ENCODE measurements around the gene SUGP2.

The SUGP2 gene

DNA sequence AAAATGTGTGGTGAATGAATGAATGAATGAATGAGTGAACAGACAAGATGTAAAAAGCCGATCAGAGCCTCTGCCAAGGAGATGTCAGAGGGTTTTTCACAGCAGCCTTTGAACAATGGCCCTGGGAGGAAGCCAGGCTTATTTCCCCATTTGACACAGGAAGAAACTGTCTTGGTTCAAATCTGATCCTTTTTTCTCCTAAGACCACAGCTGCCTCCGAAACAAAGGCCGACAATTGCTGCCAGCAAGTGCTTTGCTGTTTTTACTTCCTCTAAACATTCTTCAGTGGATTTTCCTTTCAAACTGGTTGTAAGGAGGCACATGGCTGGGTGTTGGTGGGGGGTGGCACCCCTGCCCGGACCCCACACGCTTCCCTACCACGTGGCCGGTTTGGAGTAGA is 48.1 kb downstream of the SUGP2 start:
- in situ Hi-C loops (cut with MboI; ENCODE audit: low sequenced_read_pairs), result loop anchor here (10.0 kb wide), 1 partner anchor 530 kb away; no protein-coding TSS in a partner anchor
- no peak for DNase-seq (ENCODE audit: low spot score in 2 of 2)
- Histone ChIP-seq H3K36me3 (replicated peaks) (no peaks in the 10 kb centered on the region), H3K27me3 (ENCODE audit: low read depth) (peaks cover 21% of the 10 kb centered on the region; the same call in 1 of the 2 replicates), H3K4me1 (no peaks in the 10 kb centered on the region; the same call in 1 of the 2 replicates), H3K9me3 (no peaks in the 10 kb centered on the region), H3K4me3 (no peak overlapping the region)

DNA sequence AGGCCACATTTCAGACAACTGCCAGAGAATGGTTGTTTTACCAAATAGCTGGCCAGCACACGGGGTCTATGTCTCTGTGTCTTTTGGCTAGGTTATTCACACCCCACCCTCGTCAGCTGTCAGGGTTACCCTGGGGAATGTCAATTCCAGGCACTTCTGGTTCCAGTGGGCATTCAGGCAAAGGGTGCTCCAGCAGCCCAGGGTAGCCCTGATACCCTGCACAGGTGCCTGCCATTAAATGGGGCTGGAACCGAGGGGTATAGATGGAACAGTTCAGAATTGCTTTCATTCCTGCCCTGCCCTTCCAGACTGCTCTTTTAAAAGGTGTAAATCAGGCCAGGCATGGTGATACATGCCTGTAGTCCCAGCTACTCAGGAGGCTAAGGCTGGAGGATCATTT is 49.1 kb downstream of the SUGP2 start:
- H3K36me3 ChIP-seq (replicated peaks), result no peaks in the 10 kb centered on the region
- H3K4me1 ChIP-seq, result no peaks in the 10 kb centered on the region; the same call in 1 of the 2 replicates
- no peak for DNase-seq (ENCODE audit: low spot score in 2 of 2)
- H3K9me3 ChIP-seq, result no peaks in the 10 kb centered on the region
- H3K4me3 ChIP-seq, result no peak overlapping the region
- in situ Hi-C loops (cut with MboI; ENCODE audit: low sequenced_read_pairs), result loop anchor here (10.0 kb wide), 1 partner anchor 529 kb away; no protein-coding TSS in a partner anchor
- H3K27me3 ChIP-seq (ENCODE audit: low read depth), result peaks cover 21% of the 10 kb centered on the region; the same call in 1 of the 2 replicates

DNA sequence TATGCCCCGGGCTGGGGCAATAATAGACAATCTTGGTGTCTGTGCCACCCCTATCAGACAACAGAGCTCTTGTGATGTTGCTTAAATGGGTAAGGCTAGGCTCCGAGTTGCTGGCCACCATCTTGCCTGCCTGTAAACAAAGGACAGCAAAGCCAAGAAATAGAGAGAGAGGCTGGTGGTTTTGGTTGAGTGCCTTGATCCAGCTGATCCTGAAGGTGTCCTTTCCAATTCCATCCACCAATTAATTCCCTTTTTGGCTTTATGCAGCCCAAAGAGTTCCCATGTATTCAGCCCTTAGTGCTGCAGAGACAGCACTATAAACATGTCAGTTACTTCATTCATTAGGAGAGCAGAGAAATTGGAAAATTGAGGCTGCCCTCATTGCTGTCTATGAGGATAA is 50.6 kb downstream of the SUGP2 start:
- in situ Hi-C loops (cut with MboI; ENCODE audit: low sequenced_read_pairs), result loop anchor here (10.0 kb wide), 1 partner anchor 528 kb away; no protein-coding TSS in a partner anchor
- H3K4me1 ChIP-seq, result no peaks in the 10 kb centered on the region; the same call in 1 of the 2 replicates
- H3K4me3 ChIP-seq, result no peak overlapping the region
- H3K9me3 ChIP-seq, result no peaks in the 10 kb centered on the region
- peaks cover 21% of the 10 kb centered on the region; the same call in 1 of the 2 replicates for H3K27me3 ChIP-seq (ENCODE audit: low read depth)
- no peaks in the 10 kb centered on the region for H3K36me3 ChIP-seq (replicated peaks)
- DNase-seq (ENCODE audit: low spot score in 2 of 2), result no peak

DNA sequence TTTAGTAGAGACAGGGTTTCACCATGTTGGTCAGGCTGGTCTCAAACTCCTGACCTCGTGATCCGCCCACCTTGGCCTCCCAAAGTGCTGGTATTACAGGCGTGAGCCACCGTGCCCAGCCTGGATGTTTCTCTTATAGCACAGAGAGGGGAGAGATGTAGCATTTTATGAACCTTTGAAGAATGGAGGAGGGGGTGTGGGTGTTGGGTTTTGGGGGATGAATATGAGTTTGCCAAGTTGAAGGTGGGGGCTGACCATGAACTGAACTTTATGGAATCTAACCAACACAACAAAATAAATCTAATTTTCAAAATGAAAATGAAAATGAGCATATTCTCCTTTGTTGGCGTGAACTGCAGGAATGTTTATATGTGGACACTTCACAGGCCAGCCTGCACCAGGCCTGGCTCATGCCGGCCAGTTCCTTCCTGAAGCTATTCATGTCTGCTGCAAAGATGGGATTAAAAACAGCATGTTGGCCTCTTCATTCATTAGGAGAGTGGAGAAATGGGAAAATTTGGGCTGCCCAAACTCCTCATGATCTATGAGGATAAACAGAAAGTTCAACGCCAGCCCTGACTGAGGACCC is 52.8 kb downstream of the SUGP2 start:
- Histone ChIP-seq H3K4me3 (no peak overlapping the region), H3K27me3 (ENCODE audit: low read depth) (peaks cover 21% of the 10 kb centered on the region; the same call in 1 of the 2 replicates), H3K9me3 (no peaks in the 10 kb centered on the region), H3K36me3 (replicated peaks) (no peaks in the 10 kb centered on the region), H3K4me1 (peaks cover 8% of the 10 kb centered on the region)
- in situ Hi-C loops (cut with MboI; ENCODE audit: low sequenced_read_pairs), result loop anchor here (10.0 kb wide), 1 partner anchor 526 kb away; no protein-coding TSS in a partner anchor
- DNase-seq (ENCODE audit: low spot score in 2 of 2), result no peak

DNA sequence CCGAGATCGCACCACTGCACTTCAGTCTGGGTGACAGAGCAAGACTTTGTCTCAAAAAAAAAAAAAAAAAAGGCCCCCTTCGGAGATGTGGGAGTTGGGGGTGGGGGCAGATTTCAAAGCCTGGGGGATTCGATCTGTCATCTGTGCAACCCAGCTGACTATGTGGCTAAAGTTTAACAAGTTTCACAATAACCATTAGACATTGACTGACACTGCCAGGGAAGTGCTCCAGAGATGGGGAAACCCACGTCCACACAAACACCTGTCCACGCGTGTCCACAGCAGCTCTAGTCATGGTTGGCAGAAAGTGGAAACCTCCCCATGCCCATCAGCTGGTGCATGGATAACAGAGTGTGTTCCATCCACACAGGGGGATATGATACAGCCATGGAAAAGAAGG is 54.7 kb downstream of the SUGP2 start:
- Histone ChIP-seq H3K9me3 (no peaks in the 10 kb centered on the region), H3K4me3 (no peak overlapping the region), H3K4me1 (peaks cover 8% of the 10 kb centered on the region), H3K36me3 (replicated peaks) (no peaks in the 10 kb centered on the region), H3K27me3 (ENCODE audit: low read depth) (peaks cover 7% of the 10 kb centered on the region; the same call in 1 of the 2 replicates)
- no peak for DNase-seq (ENCODE audit: low spot score in 2 of 2)
- in situ Hi-C loops (cut with MboI; ENCODE audit: low sequenced_read_pairs), result no loop called here

DNA sequence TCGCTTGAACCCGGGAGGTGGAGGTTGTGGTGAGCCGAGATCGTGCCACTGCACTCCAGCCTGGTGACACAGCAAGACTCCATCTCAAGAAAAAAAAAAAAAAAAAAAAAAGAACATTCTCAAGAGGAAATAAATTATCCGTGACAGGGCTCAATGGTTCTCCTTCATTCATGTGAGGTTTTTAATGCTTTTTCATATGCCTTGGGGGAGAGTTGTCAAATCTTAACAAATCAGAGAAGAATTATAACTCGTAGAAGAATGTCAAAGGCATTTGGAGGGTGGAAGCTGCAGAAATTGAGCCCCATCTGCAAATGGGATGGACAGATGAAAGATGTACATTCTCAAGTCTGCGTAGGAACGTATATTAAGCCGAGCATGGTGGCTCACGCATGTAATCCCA is 57.4 kb downstream of the SUGP2 start:
- Histone ChIP-seq H3K27me3 (ENCODE audit: low read depth) (no peaks in the 10 kb centered on the region), H3K36me3 (replicated peaks) (no peaks in the 10 kb centered on the region), H3K9me3 (no peaks in the 10 kb centered on the region), H3K4me1 (peaks cover 14% of the 10 kb centered on the region), H3K4me3 (no peak overlapping the region)
- DNase-seq (ENCODE audit: low spot score in 2 of 2), result peak; percentile 44 to 72
- in situ Hi-C loops (cut with MboI; ENCODE audit: low sequenced_read_pairs), result no loop called here

DNA sequence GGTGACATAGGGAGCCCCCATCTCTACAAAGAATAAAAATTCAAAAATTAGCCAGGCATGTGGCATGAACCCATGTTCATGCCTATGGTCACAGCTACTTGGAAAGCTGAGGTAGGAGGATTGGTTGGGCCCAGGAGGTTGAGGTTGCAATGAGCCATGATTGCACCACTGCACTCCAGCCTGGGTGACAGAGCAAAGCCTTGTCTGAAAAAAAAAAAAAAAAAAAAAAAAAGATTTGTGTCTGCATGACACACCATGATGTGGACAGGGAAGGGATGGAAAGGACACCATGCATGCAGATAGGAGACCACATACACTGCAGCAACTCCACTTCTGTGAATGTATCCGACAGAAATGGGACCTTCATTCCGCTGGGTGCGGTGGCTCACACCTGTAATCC is 58.3 kb downstream of the SUGP2 start:
- Histone ChIP-seq H3K9me3 (no peaks in the 10 kb centered on the region), H3K27me3 (ENCODE audit: low read depth) (no peaks in the 10 kb centered on the region), H3K4me3 (no peak overlapping the region), H3K36me3 (replicated peaks) (no peaks in the 10 kb centered on the region), H3K4me1 (peaks cover 14% of the 10 kb centered on the region)
- in situ Hi-C loops (cut with MboI; ENCODE audit: low sequenced_read_pairs), result no loop called here
- DNase-seq (ENCODE audit: low spot score in 2 of 2), result no peak

DNA sequence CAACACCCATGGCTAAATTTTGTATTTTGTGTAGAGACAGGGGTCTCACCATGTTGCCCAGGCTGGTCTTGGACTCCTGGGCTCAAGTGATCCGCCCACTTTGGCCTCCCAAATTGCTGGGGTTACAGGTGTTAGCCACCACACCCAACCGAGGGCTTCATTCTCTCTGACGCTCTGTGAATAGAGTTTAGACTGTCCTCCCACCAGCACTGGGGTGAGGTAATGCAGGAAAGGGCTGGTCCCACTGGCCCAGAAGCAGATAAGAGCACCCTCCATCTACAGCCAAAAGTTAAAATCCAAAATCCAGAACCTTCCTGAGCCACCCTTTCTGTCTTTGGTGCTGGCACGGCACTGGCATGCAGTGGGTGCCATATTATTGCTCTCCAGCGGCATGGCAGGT is 60.5 kb downstream of the SUGP2 start:
- H3K4me3 ChIP-seq, result no peak overlapping the region
- H3K9me3 ChIP-seq, result no peaks in the 10 kb centered on the region
- H3K36me3 ChIP-seq (replicated peaks), result no peaks in the 10 kb centered on the region
- no peak for DNase-seq (ENCODE audit: low spot score in 2 of 2)
- H3K4me1 ChIP-seq, result peaks cover 17% of the 10 kb centered on the region
- no peaks in the 10 kb centered on the region for H3K27me3 ChIP-seq (ENCODE audit: low read depth)
- in situ Hi-C loops (cut with MboI; ENCODE audit: low sequenced_read_pairs), result no loop called here

DNA sequence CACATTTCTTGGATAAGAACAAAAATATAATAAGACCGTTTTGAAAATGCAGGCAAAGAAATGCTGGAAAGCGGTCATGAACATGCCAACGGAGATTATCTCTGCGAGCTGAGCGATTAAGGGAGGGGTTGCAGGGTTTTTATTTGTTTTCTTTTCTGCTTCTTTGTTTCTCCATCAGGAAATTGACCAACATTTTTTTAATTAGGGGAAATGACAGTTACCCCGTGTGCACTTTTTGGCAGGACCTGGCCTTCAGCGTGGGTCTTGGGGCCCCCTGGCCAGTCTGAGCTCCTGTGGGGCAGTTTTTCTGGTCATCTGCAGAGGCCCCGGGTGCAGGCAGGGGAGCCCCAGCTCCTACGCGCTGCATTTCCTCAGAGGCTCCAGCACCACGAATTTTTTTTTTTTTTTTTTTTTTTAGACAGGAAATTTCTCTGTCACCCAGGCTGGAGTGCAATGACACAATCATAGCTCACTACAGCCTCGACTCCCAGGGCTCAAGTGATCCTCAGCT is 61.0 kb downstream of the SUGP2 start:
- in situ Hi-C loops (cut with MboI; ENCODE audit: low sequenced_read_pairs), result no loop called here
- Histone ChIP-seq H3K27me3 (ENCODE audit: low read depth) (no peaks in the 10 kb centered on the region), H3K4me3 (no peak overlapping the region), H3K4me1 (peaks cover 17% of the 10 kb centered on the region), H3K9me3 (no peaks in the 10 kb centered on the region), H3K36me3 (replicated peaks) (no peaks in the 10 kb centered on the region)
- peak in 1 of 2 experiments; percentile 31 for DNase-seq (ENCODE audit: low spot score in 2 of 2)

DNA sequence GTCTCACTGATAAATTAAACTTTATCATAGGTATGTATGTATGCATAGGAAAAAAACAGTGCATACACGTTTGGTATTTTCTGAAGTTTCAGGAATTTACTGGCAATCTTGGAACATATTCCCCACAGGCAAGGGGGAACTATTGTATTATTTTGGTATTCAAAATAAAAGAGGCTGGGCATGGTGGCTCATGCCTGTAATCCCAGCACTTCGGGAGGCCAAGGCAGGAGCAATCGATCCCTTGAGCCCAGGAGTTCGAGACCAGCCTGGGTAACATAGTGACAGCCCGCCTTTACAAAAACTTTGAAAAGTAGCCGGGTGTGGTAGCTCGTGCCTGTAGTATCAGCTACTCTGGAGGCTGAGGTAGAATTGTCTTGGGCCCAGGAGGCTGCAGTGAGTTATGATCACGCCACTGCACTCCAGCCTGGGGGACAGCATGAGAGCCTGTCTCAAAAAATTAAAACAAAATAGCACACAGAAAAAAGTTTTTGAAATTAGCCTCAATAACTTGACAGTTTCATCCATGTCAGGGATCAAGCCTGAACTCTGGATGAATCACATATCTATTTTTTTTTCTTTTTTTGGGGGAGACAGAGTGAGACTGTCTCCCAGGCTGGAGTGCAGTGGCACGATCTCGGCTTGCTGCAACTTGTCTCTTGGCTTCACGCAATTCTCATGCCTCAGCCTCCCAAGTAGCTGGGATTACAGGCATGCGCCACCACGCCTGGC is 63.2 kb downstream of the SUGP2 start:
- Histone ChIP-seq H3K4me1 (peaks cover 18% of the 10 kb centered on the region), H3K4me3 (no peak overlapping the region), H3K27me3 (ENCODE audit: low read depth) (no peaks in the 10 kb centered on the region), H3K9me3 (no peaks in the 10 kb centered on the region), H3K36me3 (replicated peaks) (no peaks in the 10 kb centered on the region)
- in situ Hi-C loops (cut with MboI; ENCODE audit: low sequenced_read_pairs), result no loop called here
- no peak for DNase-seq (ENCODE audit: low spot score in 2 of 2)

DNA sequence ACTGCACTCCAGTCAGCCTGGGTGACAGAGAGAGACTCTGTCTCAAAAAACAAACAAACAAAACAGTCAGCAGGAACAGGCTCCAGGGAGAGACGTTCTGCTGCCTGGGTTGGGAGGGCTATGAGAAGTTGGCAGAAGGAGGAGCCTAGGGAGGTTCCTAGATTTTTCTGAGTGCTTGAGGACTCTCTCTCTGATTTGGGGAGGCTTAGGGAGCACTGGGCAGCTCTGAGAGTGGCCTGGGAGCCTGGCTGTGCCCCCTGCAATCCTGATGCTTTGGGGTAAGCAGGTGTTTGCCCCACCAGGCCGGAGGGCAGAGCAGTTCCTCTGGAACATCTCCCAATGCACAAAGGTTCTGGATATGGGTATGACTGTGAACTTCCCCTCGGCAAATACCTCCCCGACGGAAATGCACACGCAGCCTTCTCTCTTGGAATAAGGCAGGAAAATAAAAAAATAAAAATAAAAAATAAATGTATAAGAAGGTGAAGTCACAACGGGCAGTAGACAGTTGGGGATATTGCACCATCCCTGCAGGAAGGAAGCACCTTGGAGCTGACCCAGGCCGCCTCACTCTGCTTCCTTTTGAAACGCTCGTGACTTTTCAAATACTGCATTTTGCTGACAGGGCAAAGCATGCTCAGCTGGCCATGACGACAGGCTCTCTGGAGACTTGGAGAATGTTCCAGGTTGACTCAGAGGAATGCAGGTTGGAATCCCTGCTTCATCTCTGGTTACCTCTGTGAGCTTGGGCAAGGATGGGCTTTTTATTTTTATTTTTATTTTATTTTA is 65.8 kb downstream of the SUGP2 start:
- no peak for DNase-seq (ENCODE audit: low spot score in 2 of 2)
- Histone ChIP-seq H3K9me3 (no peaks in the 10 kb centered on the region), H3K4me1 (peaks cover 18% of the 10 kb centered on the region), H3K36me3 (replicated peaks) (no peaks in the 10 kb centered on the region), H3K4me3 (no peak overlapping the region), H3K27me3 (ENCODE audit: low read depth) (no peaks in the 10 kb centered on the region)
- in situ Hi-C loops (cut with MboI; ENCODE audit: low sequenced_read_pairs), result no loop called here

DNA sequence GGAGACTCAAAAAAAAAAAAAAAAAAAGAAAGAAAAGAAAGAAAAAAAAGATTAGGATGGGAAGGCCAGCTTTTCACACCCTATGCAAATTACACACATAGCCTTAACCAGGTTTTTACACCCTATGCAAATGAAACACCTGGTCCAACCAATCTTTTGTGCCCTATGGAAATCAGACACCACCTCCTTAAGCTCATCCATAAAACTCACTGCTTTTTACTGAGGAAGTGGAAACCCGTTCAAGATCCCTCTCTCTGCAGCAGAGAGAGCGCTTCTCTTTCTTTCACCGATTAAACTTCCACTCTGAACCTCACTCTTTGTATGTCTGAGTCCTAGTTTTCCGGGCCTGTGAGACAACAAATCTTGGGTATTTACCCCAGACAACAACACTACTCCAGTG is 67.0 kb downstream of the SUGP2 start:
- peaks cover 12% of the 10 kb centered on the region for H3K4me1 ChIP-seq
- H3K36me3 ChIP-seq (replicated peaks), result no peaks in the 10 kb centered on the region
- H3K27me3 ChIP-seq (ENCODE audit: low read depth), result no peaks in the 10 kb centered on the region
- H3K4me3 ChIP-seq, result no peak overlapping the region
- no peaks in the 10 kb centered on the region for H3K9me3 ChIP-seq
- in situ Hi-C loops (cut with MboI; ENCODE audit: low sequenced_read_pairs), result no loop called here
- DNase-seq (ENCODE audit: low spot score in 2 of 2), result peak in 1 of 2 experiments; percentile 39

DNA sequence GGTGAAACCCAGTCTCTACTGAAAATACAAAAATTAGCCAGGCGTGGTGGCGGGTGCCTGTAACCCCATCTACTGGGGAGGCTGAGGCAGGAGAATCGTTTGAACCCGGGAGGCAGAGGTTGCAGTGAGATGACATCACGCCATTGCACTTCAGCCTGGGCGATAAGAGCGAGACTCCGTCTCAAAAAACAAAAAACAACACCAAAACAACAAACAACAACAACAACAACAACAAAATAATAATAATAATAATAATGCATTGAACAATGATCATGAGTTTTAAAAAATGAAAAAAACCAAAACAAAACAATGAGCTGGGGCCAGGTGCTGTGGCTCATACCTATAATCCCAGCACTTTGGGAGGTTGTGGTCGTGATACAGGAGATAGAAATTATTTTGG is 69.2 kb downstream of the SUGP2 start:
- Histone ChIP-seq H3K4me1 (peaks cover 8% of the 10 kb centered on the region), H3K9me3 (no peaks in the 10 kb centered on the region), H3K4me3 (no peak overlapping the region), H3K27me3 (ENCODE audit: low read depth) (no peaks in the 10 kb centered on the region), H3K36me3 (replicated peaks) (no peaks in the 10 kb centered on the region)
- DNase-seq (ENCODE audit: low spot score in 2 of 2), result no peak
- in situ Hi-C loops (cut with MboI; ENCODE audit: low sequenced_read_pairs), result no loop called here
